ENCODE measurements around the gene RASSF1.
A peak's percentile ranks its signal among the peaks of the same experiment; 100 is the strongest.

The RASSF1 gene

GRCh38 chr3:50299929-50300680, 40.5 kb downstream of the RASSF1 start:
- no peak for DNase-seq (ENCODE audit: low read depth in 3 of 3)

- DNase-seq (ENCODE audit: low read depth in 3 of 3) = no peak
Measured at GRCh38 chr3:50299638-50299928, 41.1 kb downstream of the RASSF1 start.

- peak; percentile 97 to 99 (median 98) for DNase-seq (ENCODE audit: low read depth in 3 of 3)
Measured at GRCh38 chr3:50298836-50299637, 41.6 kb downstream of the RASSF1 start, which contains the start of the genes HYAL3 and NAA80. HYAL3 (minus strand) TSS chr3:50299405; CDS start chr3:50295602, 3,803 bp downstream. NAA80 (minus strand) TSS chr3:50299405; CDS start chr3:50297463, 1,942 bp downstream.

DNA sequence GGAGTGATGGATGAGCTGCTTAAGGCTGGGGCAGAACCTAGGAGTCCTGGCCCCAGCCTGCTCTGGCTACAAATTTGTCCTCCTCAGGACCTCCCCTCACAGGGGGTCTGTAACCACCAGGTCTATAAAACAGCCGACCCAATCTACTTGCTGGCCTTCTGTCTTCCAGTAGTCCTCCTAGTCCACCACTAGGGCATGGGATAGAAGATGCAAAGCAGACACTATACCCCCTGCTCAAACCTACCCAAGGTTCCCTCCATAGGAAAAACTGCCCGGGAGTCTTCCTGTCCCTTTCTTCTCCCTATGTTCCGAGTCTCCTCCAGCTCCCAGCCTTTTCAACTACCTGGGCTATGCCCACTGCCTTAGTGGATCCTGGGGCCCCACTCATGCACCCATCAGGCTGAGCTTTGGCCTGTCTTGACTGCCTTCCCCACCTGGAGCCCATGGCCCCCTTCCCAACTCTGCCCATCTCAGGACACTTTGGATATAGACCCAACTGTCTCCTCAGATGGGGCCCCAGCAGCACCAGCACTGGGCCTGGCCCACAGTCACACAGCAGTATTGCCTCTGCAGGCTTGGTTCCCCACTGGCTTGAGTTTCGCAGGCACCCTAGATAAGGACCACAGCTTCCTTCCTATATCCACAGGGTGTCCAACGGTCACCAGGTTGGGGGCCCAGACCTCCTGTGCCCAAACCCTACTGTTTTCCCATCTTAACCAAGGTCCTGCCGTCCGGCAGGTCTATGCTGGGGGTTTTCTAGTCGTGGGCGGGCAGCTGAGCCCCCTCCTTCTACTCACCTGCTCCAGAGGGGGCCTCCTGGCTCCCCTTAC, 42.5 kb downstream of the RASSF1 start:
- DNase-seq (ENCODE audit: low read depth in 3 of 3) = no peak

GRCh38 chr3:50297384-50297775, 43.3 kb downstream of the RASSF1 start:
- no peak for DNase-seq (ENCODE audit: low read depth in 3 of 3)

DNA sequence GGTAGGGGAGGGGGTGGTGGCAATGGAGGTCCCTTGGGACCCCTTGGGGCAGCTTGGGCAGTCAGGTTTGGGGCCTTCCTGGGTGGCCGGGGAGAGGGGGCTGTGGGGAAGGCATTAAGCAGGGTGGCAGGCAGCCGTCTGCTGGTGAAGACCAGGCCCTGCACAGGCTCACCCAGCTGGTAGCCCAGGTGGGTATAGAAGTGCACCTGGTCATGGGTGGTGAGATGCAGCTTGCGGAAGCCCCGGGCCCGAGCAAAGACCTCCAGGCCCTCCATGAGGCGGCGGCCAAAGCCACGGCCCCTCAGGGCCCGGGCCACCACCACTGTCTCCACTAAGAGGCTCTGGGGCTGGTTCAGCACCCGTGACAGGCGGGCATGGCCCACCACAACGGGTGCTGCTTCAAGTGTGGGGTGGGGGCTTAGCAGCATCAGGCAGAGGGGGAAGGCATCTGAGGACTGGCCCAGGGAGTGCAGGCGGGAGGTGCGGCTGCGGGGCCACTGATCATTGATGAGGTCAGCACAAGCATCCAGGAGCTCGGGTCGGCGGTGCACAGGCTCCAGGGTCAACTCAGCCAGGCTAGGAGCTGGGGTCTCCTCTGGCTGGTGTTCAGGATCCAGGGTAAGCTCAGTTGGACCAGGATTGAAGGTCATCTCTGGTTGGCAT, 43.8 kb downstream of the RASSF1 start:
- no peak for DNase-seq (ENCODE audit: low read depth in 3 of 3)

DNA sequence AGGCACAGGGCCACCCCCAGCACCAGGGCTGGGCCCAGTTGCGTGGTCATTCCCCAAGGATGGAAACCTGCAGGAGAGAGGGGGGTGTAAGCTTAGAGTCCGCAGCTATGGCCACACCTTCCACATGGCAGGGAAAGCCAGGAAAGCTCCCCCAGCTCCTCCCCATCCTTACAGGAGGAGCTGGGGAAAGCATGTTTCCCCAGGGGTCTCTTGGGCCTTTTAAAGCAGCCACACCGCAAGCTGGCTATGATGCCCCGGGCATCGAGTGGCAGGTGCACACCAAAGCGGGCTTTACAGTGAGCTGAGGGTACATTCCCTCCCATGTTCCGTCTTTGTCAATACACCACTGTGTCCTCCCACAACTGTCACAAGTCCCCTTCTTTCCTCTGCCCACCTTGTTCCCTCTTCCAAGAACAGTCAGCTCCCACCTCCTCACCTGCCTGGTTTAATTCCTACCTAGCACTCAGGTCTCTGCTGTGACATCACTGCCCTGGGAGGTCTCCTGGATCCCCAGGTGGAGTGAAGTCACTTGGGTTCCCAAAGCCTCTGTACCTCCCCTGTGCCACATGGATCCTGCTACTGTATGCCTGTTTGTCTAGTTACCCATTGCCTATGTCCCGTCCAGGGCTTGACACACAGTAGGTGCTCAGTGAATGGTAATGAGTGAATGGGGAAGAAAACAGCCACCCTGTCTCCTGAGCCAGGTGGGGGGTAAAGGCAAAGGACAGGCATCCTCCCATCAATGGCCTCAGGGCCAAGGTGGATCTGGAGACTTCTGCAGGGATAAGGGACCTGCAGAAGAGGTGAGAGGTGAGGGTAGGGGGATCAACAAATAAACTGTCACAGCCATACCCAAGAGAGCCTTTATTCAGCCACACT, 44.8 kb downstream of the RASSF1 start:
- DNase-seq (ENCODE audit: low read depth in 3 of 3) = no peak

DNA sequence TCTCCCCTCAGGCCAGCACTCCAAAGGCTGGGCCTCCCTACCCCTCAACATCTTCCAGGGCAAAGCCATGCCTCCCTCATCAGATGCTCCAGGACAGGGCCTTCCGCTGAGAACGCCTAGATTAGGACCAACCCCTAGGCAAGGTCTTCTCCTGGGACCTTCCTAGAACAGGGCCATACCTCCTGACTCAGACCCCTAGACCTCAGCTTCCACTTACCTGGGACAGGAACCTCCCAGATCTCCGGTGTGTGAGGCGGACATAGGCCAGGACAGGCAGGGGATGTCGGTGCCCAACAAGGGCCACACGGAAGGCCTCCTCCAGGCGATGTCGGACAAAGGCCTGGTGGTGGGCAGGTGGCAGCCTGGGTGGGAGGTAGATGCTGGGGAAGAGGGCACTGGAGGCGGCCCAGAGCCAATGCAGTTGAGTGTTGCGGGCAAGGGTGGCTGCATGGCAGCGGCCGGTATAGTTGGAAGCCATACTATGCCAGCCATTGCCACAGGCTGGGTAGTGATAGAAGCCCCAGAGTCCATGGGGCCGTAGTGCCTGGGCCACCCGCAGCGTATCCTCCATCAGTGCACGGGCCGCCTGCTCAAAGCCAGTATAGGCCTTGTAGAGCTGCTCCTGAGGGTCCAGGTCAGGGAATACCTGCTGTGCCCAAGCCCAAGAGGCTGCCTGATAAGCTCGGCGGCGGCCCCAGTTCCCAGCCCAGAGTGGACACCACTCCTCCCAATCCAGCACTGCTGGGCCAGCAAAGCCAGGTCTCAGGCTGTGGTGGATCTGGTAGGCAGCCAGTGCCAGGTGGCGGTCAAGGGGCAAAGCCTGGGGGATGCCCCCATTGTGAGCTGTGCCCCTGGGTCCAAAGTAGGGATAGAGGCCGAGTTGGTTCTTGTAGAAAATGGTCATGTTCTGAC, 45.9 kb downstream of the RASSF1 start:
- no peak for DNase-seq (ENCODE audit: low read depth in 3 of 3)

DNA sequence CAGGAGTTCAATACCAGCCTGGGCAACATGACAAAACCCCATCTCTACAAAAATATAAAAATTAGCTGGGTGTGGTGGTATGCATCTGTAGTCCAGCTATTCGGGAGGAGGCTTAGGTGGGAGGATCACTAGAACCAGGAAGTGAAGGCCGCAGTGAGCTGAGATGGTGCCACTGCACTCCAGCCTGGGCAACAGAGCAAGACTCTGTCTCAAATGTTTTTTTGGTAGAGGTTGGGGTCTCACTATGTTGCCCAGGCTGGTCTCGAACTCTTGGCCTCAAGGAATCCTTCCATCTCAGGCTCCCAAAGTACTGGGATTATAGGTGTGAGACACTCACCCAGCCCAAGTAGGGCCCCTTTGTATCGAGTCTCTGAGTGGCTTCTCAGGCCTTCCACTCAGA, 46.5 kb downstream of the RASSF1 start:
- no peak for DNase-seq (ENCODE audit: low read depth in 3 of 3)

- DNase-seq (ENCODE audit: low read depth in 3 of 3) = no peak
Measured at GRCh38 chr3:50293079-50293801, 47.4 kb downstream of the RASSF1 start.

GRCh38 chr3:50292159-50293078, 48.2 kb downstream of the RASSF1 start, which contains the start of gene IFRD2:
IFRD2 (minus strand) TSS chr3:50292429; CDS start chr3:50292274, 155 bp downstream.
- DNase-seq (ENCODE audit: low read depth in 3 of 3) = peak; percentile 81 to 93 (median 93)

DNA sequence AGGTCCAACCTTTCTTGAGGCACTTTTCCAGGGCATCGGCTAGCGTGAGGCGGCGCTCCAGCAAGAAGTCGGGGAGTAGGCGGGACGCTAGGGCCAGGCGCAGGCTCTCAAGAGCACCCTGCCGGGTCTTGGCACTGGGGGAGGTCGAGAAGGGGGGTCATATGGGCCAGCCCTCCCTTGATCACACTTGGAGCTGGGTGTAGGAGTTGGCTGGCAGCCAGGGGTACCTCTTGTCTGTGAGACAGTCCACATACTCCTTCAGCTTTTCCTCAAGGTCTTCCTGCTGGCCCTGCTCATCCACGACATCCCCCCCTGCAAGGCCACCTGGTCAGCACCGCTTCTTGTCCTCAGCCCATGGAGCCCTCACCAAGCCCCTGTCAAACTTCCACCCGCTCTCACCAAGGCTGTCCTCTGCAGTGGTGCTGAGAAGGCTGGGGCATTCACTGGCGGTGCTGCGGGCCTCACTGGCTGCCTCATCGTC, 50.4 kb downstream of the RASSF1 start:
- no peak for DNase-seq (ENCODE audit: low read depth in 3 of 3)

DNA sequence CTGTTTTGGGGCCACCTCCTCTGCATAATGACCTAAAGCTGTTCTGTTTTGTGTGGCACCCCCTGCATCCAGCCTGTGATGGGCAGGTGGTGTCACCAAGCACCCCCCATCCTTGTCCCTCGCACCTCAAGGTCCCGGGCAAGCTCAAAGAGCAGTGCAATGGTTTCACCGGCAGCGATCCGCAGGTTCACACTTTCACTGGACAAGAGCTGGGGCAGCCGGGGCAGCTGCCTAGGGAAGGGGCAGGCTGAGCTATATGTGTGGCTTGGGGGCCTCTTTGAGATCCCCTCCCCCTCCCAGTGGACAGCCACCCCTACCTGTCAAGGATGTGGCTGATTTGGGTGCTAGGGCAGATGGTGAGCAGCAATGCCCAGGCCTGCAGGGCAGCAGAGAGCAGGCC, 51.5 kb downstream of the RASSF1 start:
- no peak for DNase-seq (ENCODE audit: low read depth in 3 of 3)

- DNase-seq (ENCODE audit: low read depth in 3 of 3) = no peak
Measured at GRCh38 chr3:50288387-50289007, 52.1 kb downstream of the RASSF1 start.

DNA sequence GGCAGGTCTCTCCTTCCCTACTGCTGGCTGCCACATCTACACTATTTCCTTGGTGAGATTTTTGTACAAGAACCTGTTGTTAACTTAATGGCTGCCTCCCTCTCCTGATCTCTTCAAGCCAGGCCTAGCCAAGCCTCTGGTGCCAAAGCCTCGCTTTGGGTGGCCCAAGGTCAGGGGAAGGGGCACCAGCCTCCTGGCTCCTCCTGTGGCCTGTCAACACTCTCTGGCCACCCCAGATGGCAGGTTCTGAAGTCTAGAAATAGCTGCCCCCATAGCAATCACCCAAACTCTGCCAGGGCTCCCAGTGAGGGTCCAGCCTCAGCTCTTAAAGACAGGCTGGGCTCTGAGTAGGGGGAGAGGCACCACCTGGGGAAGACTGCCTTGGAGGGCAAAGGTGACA, 53.4 kb downstream of the RASSF1 start:
- DNase-seq (ENCODE audit: low read depth in 3 of 3) = no peak

- no peak for DNase-seq (ENCODE audit: low read depth in 3 of 3)
Measured at GRCh38 chr3:50286322-50287227, 54.1 kb downstream of the RASSF1 start.
